ENCODE measurements around the gene KCNIP1.
A peak's percentile ranks its signal among the peaks of the same experiment; 100 is the strongest.

The KCNIP1 gene

DNA sequence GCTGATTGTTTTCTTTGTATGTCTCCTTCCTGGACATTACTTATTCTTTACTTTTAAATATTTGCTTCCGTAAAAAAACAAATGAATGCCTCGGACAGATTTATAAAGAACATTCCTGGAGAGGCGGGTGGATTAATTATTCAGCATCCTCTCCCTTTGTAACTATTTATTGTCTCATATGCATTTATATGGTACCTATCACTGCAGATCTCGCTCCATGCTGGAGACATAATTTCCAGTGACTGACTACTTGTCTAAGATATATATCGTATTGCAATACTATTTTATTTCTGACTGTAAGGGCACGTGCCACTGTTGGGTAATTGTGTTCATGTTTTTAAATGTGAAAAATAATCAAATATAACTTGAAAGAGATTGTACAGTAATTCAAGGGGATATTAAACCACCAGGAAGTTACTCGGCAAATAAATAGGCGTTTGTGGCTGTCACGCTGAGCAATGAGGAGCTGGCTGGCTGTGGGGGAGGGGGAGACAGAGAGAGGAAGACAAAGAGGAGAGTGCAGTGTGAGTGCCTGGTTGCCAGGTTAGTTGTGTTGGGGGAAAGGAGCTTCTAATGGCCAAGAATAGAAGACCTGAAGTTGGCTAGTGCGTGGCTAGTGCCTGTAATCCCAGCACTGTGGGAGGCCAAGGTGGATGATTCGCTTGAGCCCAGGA is 147.9 kb downstream of the KCNIP1 start:
- DNase-seq = no peak

DNA sequence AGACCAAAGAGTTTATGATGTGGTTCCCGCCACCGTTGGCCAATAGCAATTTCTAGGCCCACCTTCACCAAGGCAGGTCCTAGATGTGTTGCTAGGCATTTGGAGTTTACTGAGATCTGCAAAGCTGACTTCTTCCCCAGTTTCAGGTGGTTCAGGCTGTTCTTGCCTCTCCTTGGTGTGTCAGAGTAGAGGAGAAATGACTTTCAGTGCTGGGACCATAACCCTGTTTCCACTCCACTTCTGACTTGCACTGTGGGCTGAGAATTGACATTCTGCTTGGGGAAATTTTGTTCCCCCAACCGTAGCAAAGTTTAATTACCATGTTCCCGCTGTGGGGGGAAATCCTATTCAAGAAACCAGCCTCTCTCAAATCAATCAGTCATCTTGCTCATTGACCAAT is 151.7 kb downstream of the KCNIP1 start:
- DNase-seq = no peak

DNA sequence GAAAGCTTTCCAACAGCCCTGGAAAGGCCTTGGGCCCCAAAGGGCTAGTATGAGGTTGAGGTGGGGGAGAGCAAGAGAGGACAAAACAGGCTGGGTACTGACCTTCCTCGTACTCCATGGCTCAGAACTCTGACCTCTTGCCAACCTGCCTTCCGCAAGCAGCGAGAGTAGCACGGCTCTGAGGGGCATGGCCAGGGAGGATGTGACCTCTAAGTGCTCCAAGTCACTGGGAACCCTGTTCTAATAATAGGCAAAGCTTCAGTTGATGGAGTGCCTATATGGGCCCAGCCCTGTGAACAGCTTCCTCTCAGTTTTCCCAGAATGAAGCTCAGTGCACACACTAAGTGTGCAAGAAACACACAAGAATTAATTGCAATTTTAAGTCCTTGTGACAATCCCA is 152.1 kb downstream of the KCNIP1 start:
- DNase-seq = no peak

DNA sequence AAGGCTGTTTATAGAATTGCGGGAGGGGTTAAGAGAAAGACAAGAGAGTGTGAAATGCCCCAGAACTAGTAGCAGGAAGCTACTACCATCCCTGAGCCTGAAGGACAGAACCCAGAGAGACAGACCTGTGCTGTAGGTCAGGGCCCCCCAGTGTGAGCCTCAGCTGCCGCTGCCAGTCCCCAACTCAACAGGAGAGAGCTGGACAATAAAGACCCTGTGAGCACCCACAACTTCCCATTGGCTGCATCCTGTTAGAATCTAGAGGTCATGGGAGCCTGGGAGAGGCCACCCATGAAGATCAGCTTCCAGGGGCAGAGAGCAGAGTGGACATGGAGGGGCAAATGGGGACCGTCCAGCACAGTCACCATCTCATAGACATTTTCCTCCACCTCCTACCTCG is 152.5 kb downstream of the KCNIP1 start:
- DNase-seq = no peak

DNA sequence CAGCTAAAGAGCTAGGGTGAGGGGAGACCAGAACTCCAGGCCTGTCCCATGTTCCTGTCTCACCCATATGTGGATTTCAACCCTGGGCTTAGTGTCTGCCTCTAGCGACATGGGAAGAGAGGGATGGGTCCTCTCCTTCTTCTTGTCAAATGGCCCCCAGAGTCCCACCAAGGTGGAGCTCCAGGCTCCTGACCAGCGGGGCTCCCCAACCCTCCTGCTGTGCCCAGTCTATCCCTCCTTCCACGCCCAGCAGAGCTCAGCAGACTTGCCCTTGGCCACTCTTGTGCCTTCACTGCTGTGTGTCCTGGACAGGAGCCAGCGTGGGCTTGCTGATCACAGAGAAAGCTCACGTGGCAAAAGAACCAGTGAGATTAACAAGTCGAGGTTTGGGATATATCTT is 156.7 kb downstream of the KCNIP1 start:
- no peak for DNase-seq

DNA sequence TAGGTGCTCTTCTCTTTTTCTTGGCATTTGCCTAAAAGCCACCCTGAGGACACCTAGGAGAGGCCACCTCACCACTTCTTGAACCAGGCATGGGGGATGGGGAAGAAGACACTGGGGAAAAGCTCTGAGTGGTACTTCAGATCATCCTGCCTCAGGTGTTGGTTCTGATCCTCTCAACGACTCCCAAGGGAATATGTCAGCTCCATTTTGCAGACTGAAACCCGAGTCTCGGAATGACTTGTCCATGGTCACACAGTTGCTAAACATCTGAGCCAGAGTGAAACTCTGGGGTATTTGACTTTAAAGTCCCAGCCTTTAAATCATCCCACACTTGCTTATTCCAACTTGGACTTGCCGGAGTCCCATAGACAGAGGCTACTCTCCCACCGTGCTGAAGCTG is 159.1 kb downstream of the KCNIP1 start:
- DNase-seq = no peak

DNA sequence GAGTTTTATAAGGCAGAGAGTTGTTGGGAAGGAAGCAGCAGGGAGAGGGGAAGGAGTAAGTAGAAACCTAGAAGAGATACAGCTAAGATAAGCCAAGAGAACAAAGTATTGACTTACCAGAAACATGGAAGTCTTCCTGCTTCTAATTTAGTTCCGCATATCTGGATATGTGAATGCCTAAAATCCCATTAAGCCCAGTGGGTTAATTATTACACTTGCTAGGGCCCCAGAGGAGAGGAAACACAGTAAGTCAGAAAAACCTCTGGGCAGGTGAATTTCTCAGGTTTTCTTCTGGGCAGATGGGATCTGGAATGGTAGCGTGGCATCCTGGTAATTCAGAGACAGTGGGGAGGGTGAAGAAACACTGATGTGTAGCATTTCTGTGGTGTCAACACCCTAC is 175.0 kb downstream of the KCNIP1 start:
- no peak for DNase-seq

DNA sequence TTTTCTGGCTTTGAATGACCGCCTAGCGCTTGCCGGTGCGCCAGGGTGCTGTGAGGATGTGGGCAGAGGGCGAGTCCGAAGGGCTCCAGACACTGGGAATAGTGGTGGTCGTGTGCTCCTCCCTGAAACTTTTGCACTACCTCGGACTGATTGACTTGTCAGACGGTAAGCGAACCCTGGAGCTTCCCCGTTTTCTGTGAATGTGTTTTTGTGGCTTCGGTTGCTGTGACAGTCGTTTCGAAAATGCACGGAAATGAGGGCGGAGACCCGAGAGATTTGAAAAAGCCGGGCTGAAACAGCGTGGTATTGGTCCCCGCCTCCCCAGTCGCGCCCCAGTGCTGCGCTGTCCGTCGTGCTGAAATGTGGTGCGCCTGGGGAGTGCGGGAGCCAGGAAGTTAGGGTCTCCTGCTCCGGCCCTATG is 177.2 kb downstream of the KCNIP1 start:
- DNase-seq = peak; percentile 10

DNA sequence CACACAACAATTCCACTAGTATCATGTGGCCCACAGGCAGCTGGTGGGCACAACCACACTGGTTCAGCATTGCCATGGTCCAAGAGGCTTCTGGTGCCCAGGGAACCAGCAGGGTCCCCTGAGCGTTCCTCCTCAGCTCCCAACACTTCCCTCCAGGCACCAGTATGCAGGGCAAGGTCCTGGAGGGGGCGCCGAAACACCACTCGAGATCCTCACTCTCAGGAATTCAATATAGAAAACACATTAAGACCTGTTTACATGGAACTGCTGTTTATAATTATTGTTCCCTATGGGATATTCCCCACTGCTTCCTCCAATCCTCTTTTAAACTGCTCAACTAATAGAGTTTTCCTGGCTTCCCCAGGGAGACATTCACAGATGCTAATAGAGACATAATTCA is 187.8 kb downstream of the KCNIP1 start:
- DNase-seq = no peak

DNA sequence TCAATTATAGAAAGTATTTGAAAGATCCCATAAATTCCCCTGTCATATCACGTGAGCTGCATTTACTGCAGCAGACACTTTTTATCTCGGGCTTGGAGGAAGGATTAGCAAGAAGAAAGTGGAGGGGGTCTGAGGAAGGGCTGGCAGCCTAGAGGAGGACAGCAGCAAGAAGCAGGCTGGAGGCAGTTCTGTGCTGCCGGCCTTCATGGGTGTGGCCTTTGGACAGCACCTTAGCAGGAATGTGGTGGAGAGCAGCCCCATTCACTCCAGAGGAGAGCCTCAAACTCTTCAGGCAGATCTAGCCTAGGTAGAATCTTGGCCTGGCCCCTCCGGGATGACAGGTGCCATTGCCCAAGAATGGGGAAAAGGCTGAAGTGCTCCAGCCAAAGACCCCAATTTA is 189.9 kb downstream of the KCNIP1 start:
- DNase-seq = no peak

DNA sequence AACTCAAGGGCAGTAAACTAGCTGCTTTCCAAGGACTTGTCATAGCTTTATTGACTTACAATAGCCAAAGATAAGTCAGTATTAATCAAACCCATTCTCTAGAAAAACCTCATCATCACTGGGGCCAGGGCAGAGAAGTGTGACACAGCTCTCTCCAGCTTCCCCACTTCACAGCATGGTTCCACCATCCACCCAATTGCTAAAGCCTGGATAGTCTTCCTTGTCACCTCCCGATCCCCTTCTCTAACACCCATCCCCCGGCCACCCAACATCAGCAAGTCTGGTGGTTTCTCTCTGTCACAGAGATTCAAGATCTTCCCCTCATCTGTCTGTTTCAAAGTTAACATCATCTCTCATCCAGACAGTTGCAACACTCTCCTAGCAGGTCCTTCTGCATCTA is 191.1 kb downstream of the KCNIP1 start:
- no peak for DNase-seq

DNA sequence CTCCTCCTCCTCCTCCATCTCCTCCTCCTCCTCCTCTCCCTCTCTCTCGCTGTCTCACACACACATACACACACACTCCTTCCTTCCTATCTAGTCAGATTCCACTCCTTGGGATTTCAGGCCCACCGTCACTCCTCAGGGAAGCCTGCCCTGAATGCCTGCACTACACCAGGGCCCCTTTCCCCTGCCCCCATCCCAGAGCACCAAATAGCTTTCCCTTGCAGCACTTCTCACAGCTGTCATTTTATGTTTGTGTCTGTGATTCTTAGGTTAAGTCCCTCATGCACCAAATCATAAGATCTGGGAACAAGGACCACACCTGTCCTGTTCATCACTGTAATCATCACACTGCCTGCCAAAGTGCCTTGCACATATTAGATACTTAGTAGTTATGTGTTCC is 193.2 kb downstream of the KCNIP1 start:
- DNase-seq = no peak

DNA sequence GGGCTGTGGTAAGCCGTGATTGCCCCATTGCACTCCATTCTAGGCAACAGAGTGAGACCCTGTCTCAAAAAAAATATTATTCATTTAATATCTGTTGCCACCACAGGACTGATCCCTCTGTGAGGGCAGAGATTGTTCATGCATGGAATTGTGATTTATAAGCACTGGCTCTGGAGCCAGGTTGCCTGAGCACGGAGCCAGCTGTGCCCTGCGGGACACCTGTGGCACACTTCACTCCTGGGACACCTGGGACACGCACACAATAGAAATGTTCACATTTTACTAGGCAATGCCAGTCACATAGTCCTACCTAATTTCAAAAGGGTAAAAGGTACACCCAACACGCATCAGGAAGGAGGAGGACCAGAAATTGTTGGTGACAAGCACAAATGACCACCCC is 196.7 kb downstream of the KCNIP1 start:
- DNase-seq = no peak

DNA sequence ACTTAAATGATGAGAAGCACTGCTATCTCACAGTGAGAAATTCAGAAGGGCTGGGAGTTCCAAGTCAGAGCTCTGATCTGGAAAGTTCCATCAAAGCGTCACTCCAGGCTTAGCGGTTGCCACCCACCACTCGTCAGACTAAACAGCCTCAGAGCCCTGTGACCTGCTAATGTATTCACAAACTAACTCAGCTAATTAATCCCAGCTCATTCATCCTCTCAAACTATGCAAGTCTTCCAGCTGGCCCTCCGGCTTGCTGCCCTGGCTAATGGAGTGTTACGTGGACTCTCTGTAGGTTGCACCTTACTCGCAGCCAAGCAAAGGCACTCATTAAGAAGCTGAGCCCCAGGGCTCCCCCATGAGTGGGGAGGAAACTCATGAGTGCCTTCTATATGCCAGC is 197.5 kb downstream of the KCNIP1 start:
- no peak for DNase-seq

DNA sequence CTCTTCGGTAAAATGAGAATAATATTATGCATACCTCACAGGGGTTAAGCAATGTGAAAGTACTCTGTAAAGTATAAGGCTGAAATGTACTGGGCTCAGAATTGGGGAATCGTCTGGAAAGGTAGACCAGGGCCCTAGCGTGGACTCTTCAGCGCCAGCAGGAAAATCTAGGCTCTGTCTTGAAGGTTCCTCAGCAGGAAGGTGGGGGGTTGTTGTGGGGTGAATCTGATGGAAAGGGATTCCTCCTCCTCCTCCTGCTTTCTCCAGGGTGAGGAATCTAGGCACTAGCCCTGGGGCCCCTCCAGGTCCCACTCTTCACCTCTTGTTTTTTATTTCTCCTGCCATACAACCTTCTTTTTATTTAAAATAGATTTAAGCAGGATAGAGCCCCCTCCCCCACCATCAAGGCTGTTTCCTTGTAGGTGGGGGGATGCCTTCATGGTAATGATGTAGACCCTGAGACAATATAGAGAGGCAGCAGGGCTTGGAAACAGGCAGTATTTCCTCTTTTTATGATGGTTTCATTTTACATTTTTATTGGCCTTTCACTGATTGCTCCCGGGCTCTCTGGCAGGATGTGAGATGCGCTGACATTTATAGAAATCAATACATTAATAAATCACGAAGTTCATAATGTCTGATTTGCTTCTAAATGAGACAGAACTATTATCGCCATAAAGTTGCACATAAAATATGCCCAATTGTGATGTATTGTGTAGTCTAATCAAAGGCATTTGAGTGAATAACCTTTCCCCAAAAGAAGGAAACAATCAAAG is 200.8 kb downstream of the KCNIP1 start:
- no peak for DNase-seq

DNA sequence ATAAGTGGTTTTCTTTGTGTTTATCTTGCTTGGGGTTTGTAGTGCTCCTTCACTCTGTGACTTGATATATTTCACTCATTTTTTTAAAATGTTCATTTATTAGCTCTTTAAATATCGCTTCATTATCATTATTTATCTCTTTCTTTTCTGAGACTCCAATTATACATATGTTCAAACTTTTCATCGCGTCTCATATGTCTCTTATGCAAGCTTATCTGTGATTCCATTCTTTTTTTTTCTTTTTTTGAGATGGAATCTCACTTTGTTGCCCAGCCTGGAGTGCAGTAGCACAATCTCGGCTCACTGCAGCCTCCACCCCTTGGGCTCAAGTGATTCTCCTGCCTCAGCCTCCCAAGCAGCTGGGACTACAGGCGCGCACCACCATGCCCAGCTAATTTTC is 205.8 kb downstream of the KCNIP1 start:
- DNase-seq = no peak

DNA sequence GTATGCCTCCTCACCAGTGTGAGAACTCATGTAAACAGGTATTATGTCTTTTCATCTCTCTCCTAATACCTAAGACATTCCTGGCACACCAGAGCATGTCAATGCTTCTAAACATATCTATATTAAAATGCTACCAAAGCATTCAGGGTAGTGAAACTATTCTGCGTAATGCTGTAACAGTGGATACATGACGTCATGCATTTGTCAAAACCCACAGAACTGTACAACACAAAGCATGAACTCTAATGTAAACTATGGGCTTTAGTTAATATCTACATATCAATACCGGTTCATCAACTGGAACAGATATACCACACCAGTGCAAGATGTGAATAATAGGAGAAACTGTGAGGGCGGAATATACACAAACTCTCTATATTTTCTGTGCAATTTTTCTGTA is 207.5 kb downstream of the KCNIP1 start:
- no peak for DNase-seq

DNA sequence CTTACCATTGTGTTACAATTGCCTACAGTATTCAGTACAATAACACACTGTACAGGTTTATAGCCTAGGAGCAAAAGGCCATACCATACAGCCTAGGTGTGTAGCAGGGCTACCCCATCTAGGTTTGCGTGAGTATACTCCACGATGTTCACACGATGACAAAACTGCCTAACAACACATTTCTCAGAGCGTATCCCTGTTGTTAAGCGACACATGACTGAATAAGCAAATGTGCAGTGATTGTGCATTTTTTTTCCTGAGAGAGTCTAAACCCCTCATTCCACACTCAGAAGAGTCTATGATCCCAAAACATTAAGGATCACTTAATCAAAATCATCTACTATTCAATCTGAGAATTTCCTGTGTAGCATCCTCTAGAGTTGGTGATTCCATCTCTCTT is 211.3 kb downstream of the KCNIP1 start:
- DNase-seq = no peak

DNA sequence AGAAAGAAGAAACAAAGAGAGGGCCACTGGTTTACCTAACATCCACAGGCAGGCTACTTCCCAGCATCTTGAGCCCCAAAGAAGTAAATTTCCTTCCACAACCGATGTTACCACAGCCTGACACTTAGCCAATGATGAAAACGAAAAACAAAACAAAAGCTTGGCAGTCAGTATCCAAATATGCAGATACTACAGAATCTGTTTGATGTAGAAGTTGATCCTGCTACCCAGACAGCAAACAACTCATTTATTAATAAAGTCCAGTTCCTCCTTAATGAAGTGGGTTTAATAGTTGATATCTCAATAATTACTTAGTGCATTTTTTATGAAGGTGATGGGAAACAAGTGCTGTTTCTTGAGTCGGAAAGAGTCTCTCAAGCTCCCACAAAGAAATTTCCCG is 212.6 kb downstream of the KCNIP1 start:
- DNase-seq = no peak

DNA sequence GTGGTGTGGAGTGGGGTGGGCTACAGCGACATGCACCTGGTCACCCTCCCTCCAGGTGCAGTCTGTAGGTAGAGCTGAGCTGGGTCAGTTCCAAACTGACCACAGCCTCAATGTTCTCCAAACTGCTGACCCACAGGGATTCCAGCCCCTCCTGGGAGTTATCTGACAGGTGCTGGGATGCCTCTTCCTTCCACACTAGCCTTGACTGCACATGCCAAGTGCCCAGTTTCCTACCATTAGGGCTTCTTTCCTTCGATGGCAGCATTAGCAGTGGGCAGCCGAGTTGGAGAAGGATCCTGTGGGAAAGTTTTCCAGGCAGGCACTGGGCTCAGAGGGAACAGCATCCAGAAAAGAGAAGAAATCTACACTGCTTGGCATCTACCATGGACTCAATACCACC is 215.7 kb downstream of the KCNIP1 start:
- DNase-seq = no peak

DNA sequence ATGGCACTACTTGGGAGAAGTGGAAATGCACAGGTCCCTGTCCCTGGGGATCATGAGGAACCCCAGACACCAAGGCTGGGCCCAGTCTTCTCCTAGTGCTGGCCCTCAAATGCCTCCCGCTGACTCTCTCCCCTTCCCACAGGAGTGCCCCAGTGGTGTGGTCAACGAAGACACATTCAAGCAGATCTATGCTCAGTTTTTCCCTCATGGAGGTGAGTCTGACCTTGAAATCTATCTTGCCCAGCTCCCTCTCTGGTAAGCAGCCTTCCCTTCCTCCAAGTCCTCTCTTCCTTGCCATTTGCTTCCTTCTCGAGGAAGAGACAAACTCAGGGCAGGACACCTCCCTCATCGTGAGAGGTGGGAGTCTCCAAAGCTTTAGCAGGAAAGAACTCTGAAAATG is 216.4 kb downstream of the KCNIP1 start:
- DNase-seq = no peak

DNA sequence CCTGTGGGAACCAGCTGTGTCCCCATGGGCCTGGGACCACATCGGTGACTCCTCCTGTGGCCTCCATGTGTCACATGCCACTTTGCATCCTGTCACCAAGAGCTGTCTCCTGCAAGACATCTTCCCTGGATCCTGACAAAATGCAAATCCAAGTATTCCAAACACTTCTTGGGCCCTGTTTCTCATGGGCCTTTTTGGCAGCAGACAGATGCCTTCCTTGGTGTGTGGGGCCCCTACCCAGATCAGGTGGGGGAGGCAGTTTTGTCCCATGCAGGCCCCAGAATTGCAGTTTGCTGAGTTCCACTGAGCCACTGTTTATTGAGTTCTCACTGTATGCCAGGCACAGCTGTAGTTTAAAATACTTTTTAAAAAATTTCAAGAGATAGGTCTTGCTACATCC is 217.2 kb downstream of the KCNIP1 start:
- no peak for DNase-seq

DNA sequence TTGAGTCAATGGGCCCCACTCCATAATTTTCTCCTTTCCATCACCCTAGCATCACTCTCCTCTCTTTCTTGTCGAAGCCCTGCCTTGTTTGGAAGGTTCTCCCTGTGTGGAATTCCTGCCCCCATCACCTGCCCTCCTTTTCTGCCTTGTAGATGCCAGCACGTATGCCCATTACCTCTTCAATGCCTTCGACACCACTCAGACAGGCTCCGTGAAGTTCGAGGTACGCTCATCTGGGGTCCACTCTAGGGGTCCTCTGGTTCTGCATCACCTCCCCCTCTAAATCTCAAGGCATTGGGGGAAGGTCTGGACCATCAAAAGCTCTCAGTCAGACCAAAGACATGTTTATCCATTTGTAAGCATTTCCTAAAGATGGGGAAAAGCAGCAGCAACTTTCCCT is 217.9 kb downstream of the KCNIP1 start:
- no peak for DNase-seq

DNA sequence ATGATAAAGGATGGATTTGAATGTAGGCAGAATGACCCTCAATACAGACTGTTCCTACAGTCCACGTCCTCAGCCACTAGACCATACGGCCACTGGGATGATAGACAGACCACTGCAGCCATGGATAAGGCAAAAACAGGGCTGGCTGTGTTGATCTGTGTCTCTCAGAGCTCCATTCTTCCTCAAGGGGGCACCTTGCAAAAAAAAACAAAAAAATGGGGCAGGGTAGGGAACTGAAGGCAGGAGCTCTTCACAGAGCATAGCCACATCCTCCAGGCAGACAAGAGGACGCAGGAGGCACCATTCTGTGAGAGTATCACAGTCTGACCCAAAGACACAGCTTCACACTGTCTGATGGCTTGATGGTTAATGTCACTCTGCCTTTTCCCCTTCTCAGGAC is 218.5 kb downstream of the KCNIP1 start:
- DNase-seq = no peak

DNA sequence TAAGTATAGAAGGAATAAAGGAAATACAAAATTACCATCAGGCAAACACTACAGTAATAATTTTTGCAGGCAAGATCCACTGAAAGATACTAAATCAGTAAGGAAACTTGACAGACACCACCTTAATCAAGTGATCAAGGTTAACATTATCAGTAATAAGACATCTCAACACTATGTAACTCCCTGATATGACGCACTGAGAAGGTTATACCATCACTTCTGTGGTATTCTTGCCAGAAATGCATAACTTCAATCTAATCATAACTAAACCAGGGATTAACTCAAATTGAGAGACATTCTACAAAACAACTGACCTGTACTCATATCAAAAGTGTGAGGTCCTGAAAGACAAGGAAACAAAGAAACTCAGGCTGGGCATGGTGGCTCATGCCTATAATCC is 227.2 kb downstream of the KCNIP1 start:
- no peak for DNase-seq
